Ramos (cell line): ENCODE measurements around the gene ASB2.

ENCODE experiments used
- in situ Hi-C: fragments of 300-500 bp; cut with MboI; formaldehyde crosslinking; loops from one replicate; pipeline ENCODE4 v1.14.3; 2022; ENCODE audit warnings: low sequenced_read_pairs; ENCODE audit not compliant: unreplicated experiment

Gene ASB2

DNA sequence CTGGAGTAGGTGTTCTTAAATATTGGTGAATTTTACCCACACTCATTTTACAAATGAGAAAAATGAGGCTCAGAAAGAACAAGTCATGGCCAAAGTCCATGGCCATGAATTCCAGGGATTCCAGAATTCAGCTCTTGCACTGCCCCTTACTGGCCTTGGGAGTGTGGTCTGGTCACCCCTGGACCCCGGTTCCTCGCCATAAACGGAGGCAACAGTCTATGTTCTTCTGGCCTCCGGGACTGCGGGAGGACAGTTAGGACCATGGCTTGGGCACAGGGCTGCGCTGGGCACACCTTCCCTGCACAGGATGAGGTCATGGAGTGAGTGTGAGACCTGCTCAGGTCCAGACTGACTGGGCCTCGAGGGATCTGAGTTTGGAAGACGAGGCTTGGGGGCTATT, 27.6 kb upstream of the ASB2 start:
- in situ Hi-C loops, result loop anchor here (5.0 to 25.0 kb wide), 2 partner anchors 62 to 342 kb away; no protein-coding TSS in a partner anchor

DNA sequence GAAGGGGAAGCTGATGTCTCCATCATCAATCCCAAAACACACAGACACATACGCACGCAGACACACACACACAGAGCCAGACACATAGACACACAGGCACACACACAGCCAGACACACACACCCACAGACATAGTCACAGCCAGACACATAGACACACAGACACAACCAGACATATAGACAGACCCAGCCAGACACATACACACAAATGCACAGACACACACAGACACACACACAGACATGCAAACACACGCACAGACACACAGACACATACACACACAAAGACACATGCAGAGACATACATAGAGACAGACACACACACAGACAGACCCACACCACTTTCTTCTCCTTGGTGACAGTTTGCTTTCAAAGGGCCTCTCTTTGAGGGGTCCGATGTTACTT, 27.0 kb upstream of the ASB2 start:
- in situ Hi-C loops, result loop anchor here (5.0 to 25.0 kb wide), 2 partner anchors 61 to 341 kb away; no protein-coding TSS in a partner anchor

DNA sequence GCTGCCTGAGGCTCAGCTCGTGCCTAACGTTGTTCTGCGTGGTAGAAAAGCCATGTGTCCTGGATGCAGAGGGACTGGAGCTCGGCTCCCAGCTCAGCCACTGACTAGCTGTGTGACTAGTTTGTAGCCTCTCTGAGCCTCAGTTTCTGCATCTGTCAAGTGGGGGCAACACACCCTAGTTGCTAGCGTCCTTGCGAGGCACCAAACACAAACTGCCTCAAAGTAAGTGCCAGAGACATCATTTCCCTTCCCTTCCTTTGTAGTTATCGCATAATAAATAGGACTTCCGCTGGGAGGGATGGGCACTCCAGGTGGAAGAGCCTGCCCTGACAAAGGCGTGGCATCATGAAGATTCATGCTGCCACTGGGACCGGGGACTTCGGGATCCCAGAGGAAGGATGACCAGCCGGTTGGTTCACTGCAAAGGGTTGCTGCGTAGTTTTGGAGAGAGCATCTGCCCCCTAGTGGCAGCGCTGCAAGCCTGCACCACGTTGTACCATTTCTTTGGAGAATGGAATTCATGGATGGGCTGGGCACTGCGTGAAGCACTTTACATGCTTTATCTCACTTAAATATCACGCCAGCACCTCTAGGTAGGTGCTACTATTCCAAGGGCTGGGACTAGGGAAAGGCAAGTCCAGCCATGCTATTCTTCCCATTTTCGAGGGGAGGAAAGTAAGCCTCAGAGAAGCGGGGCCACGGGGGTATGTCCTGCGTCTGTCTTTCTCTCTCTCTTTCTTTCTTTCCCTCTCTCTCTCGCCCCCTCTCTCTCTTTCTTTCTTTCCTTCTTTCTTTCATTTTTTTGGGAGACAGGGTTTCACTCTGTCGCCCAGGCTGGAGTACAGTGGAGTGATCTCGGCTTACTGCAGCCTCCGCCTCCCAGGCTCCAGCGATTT, 25.4 kb upstream of the ASB2 start:
- in situ Hi-C loops, result loop anchor here (5.0 to 25.0 kb wide), 2 partner anchors 59 to 339 kb away; no protein-coding TSS in a partner anchor

DNA sequence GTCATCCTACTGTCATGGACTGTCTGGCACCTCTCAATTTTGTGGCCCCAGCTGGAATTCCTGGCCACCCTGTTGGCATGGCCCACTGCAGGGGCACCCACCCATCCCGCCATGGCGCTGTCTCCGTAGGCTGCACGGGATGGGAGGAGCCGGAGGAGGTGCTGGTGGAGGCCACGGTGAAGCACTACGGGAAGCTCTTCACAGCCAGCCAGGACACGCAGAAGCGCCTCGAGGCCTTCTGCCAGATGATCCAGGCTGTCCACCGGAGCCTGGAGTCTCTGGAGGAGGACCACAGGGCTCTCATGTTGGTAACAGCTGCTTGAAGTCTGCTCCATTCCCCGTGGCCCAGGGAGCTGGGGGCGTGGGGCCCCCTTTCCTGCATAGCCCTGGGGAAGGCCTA, 24.6 kb upstream of the ASB2 start:
- in situ Hi-C loops, result loop anchor here (5.0 to 25.0 kb wide), 2 partner anchors 59 to 339 kb away; no protein-coding TSS in a partner anchor

DNA sequence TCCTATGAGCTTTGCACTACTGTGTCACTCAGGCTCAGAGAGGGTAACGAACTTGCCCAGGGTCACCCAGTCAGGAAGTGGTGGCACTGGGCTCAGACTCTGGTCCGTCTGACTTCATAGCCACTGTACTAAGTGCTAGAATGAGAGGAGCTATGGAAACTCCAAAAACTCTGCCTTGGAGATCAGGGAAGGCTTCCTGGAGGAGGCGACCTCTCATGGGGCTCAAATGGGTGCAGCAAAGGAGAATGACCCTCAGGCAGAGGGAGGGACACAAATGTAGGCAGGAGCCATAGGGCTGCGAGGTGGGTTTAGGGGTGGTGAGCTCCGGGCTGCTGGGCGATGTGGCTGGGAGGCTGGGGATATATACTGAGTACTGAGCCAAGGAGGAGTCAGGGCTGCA, 23.9 kb upstream of the ASB2 start:
- in situ Hi-C loops, result loop anchor here (5.0 to 25.0 kb wide), 2 partner anchors 58 to 338 kb away; no protein-coding TSS in a partner anchor

DNA sequence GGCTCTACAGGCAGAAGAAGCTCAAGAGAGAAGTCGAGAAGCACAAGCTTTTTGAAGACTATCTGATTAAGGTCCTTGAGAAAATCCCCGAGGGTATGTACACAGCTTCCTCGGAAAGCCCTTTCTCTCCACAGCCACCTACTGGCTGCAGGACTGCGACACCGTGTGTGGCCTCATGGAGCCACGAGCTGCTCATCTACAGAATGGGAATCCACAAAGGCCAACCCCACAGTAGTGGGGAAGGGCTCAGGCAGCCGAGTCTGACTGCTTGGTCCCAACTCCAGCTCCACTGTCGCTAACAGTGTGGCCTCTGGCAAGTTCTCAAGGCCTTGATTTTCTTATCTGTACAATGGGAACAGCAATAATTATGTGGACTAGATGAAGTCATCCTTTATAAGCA, 23.2 kb upstream of the ASB2 start:
- in situ Hi-C loops, result no loop called here

DNA sequence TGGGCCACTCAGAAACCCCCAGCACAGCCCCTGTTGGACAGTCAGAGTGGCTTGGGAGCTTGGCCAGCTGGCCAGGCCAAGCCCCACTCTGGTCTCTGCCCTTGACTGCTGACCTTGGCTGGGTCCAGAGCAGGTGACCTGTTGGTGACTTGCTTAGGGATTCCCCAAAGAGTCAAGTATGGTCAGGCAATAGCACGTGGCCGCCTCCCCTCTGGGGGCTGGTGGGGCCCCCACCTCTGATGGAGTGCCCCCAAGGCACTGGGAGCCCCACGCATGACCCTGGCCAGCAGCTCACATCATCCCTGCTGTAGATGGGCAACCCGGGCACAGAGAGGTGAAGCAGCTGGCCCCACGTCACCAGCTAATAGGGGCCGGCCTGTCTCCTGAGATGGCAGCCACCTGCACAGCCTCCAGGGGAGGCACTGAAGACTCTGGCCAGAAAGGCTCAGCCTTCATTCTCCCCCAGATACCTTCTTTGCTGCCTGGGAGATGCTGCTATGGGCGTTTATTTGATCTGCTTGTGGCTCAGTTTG, 22.6 kb upstream of the ASB2 start:
- in situ Hi-C loops, result no loop called here

DNA sequence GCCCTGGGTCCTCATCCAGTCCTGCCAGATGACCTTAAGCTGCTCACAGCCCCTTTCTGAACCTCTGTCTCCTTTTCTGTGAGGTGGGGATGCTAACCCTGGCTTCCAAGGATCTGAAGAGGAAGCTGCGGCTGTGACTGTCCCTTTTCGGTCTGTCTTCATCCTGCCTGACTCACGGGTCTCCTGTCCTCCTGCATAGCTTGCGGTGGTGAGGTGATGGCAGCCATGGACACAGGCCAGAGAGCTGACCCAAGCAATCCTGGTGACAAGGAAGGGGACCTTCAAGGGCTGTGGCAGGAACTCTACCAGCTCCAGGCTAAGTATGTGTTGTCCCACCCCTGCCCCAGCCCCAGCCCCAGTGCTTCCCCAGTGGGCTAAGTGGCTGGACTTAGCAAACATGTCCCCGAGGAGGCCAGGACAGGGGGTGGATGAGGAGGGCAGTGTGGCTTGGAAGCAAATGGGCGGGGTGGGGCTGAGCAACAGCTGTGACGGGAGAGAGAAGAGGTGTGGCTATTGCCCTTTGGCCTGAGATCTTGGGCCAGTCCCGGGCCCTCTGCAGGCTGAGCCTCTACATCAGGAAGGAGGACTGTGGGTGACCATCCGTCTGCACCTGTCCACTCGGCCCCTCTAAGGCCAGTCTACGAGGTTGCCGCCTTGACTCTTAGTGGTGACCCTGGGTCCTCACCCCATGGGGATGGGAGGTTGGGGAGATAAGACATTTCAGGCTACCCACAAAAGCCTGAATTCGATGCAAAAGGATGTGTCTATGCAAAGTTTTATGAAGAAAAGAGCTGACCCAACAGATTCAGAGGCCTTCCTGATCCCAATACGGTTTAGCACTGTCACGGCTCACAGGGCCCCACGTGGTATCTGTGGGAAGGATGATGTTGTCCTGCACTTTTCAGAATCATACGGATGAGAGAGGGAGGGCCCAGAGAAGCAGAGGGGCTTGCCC, 21.8 kb upstream of the ASB2 start:
- in situ Hi-C loops, result no loop called here

DNA sequence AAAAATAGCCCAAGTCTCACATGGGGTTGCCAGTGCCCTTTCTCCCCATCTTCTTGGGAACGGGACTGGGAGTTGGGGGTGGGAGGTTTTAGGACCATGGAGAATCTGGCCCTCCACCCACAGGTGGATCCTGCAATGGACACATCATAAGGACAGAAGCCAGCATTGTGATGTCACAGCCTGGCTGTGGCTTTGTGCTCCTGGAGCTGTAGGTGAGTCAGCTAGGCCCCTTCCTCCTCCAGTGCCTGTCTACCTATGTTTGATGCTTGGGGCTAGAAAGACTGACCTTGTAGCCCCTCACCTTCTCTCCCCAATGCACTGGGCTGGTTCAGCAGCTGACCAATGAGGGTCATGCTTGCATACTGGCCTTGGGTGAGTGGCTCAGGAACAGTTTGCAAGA, 20.7 kb upstream of the ASB2 start, which contains the start of gene CCDC197:
CCDC197 (plus strand) TSS at position 220 of the 400 bp plus-strand sequence. CDS start 831 bp downstream, outside the sequence.
- in situ Hi-C loops, result no loop called here

DNA sequence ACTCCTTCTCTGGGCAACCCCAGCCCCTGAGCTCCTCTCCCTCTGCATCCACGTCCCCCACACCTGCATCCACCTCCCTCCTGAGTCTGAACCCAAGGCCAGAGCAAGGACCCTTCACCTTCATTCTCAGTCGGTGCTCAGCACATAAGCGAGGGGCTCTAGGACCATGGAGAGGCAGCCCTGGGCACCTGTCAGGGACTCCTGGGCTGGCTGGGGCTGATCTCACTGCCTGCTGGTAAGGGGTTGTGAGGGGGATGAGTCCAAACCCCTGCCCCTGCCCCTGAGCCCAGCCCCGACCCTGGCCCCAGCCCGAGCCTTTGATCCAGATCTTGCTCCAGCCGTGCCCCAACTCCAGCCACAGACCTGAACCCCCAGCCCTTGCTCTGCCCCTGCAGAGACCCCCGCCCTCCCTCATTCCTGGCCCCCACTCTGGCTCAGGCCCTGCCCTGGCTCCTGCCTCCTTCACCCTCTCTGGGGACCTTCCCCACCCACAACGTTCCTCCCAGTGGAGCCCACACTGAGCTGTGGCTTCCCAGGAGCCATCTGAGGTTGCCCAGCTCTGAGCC, 19.8 kb upstream of the ASB2 start:
- in situ Hi-C loops, result no loop called here

DNA sequence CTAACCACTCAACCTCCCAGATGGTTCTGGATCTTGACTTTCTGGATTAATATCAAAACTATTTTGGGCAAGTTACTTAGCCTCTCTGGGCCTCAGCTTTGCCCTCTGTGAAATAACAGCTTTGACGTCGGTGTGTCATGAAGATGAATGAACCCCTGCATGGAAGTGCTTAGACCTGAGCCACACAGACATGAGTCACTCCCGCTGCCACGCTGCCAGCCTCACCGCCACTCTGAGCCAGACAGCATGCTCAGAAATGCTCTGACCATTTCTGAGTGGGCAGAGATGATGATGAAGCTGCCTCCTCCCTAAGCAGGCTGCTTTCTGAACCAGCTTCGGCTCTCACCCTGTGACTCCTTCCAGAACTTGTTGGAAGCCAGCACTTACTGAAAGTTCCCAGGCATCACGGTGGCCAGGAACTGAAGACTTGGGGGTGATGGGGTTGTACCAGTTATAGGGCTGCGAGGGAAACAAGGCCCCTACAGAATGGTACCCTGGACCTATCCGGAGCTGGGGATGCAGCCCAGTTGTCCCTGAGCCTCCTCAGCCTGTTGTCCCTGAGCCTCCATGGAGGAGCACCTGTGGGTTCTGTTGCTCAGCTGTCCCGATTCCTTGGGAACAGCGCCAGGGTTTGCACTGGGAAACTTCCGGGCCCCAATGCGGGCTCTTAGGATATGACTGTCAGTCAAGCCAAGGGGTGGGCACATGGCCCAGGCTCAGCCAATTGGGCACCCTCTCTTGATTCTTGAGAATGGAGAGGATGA, 18.7 kb upstream of the ASB2 start:
- in situ Hi-C loops, result no loop called here

DNA sequence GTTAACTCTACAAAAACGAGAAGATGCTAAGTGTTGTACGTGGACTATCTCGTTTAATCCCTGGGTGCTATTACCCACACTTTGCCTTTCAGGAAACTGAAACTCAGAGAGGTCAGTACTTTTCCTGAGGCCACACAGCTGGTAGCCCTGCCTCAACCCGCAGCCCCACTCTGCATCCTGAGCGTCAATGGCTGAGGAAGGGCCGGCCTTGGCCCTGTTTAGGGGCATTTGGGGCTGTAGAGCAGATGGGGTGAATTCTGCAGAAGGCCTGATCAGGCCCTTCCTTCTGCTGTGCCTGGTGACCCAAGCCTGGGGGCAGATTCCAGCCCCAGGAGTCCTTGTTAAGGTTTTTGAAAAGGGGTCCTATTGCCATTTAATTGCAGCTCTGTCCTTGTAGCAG, 17.0 kb upstream of the ASB2 start:
- in situ Hi-C loops, result no loop called here

DNA sequence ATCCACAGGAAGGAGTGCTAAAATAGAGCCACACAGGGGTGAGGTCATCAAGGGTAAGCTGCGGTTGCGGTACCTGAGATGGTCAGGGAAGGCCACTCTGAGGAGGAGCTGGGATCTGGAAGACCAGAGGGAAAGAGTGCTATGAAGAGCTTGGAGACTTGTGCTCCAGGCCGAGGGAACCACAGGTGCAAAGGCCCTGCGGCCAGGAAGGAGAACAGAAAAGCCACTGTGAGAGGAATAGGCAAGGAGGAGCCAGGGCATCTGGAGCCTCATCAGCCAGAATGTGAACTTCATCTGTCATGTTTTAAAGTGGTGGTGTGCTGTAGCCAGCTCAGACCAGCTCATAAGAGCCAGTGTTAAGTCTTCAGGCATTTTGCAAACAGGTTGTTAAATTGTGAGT, 15.3 kb upstream of the ASB2 start:
- in situ Hi-C loops, result no loop called here

DNA sequence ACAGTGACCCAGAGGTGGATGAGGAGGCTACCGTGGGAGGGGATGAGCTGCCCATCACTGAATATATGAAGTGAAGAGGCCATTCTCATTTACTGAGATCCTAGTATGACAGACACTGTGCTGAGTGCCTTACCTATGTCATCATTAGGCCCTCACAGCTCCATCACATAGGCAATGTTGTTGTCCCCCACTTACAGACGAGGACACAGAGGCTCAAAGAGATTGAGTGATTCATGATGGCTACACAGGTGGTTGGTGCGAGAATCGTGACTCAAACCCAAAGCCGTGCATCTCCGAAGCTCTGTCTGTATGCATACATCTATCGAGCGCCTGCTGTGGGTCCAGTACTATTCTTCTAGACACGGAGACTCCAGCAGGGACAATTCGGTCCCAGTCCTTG, 14.8 kb upstream of the ASB2 start:
- in situ Hi-C loops, result no loop called here

DNA sequence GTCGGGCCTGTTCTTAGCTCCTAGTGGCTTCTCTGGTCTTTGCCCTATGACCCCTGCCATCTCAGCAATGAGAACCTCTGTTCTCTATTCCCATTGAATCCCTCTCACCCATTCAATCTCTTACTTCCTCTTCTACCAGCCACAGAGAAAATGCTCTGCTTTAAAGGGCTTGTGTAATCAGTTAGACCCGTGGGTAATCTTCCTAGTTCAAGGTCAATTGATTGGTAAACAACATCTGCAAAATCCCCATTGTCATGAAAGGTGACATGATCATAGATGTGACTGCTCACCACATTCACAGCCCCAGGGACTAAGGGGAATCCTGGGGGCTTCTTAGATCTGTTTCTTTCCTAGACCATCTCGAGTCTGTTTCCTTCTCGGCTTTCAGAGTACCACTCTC, 13.6 kb upstream of the ASB2 start:
- in situ Hi-C loops, result no loop called here

DNA sequence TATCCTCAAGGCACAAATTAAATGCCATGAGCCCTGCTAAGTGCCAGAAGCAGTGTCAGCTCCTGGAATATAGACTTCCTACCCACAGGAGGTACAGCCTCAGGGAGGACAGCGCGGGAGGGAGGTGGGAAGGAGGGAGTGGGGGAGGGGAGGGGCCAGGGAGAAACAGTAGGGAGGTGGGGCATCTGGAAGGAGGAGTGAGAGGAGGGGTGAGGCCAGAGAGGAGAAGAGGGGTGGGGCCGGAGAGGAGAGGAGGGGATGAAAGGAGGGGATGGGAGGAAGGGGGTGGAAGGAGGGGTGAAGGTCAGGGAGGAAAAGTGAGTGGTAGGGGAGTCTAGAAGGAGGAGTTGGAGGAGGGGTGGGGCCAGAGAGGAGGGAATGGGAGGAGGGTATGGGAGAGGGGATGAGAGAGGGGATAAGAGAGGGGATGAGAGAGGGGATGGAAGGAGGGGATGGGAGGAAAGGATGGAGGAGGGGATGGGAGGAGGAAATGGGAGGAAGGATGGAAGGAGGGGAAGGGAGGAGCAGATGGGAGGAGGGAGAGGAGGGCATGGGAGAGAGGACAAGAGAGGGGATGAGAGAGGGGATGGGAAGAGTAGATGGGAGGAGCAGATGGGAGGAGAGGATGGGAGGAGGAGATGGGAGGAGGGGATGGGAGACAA, 11.6 kb upstream of the ASB2 start:
- in situ Hi-C loops, result no loop called here

DNA sequence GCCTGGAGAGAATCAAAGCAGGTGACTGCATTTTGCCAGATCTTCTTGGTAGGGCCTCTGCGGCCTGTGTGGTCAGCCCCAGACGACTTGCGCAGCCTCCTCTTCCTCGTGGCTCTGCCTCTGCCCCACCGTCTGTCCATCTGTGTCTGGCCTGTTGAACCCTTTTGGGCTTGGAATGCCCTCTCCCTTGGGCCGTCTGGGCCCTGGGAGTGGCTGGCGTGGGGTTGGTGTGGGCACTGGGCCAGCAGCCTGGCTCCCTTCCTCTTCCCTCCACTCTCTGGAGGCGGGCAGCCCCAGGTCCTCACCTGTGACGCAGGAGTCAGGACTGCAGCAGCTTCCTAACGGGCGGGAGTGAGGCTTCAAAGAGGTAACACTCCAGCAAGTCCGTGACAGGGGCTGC, 11.0 kb upstream of the ASB2 start:
- in situ Hi-C loops, result no loop called here

DNA sequence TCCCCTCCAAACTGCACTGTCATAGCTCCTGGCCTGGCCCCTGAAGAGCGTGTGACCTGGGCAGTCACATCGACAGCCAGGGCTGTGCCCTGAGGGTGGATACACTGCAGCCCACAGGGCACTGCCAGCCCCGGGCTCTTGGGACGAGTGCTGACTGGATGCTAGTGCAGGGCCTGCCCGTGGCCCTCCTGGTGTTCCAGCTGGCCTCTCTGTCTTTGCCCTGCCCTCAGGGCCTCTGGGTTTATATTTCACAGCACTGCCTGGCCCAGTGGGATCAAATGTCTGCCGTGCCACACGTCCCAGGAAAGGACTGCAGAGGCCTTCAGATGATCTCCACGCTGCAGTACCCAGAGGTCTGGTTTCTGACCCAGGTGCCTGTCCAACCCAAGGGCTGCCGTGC, 10.6 kb upstream of the ASB2 start:
- in situ Hi-C loops, result no loop called here

DNA sequence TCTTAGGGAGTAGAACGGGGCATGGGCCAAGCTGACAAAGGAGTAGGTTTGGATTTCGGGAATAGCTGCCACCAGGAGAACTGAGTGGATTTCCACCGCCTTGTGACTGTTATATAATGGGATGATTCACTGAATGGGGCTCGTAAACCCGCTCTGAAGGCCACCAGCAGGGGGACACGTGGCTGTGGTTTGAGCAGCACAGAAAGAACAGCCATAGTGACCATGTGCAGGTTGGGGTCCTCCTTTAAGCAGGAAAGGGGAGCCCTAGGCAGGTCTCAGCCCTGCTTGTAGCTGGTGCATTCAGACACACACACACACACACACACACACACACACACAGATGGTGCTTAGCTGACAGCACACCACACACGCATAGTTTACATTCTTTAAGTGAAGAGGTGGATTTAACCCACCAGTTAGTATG, 8.6 kb upstream of the ASB2 start:
- in situ Hi-C loops, result no loop called here
